Panc1 (cell line): ENCODE results near the gene C17orf67. TPM values are rescaled to one million over a fixed set of nuclear protein-coding genes. Genes with fewer than 3 reads are reported as not detected.

Source experiments
- ATAC-seq: fragments of 200-7000 bp; cut with Tn5 transposase; 2 replicates; pipeline ENCODE4 v1.9.1; 2020; ENCODE audit warnings: mild to moderate bottlenecking, moderate library complexity
- BruUV-seq: library from RNA; stranded (reverse); fragments of 400-500 nt; replicated peaks from 2 replicates; lab custom pipeline; 2021; lab: Mats Ljungman, UMichigan
- CTCF ChIA-PET: fragments of 300-600 bp; sonication (Branson Sonifier 250); formaldehyde crosslinking; loops from one replicate; lab custom pipeline; 2022; ENCODE audit warnings: antibody characterized with exemption; lab: Charles Lee
- POLR2A ChIA-PET: fragments of 300-600 bp; sonication (Branson Sonifier 250); formaldehyde crosslinking; loops from one replicate; lab custom pipeline; 2022; ENCODE audit warnings: antibody characterized with exemption; lab: Charles Lee
- DNase-seq: peaks from one replicate; pipeline ENCODE4 v3.0.0-alpha.2; 2010; ENCODE audit warnings: low read depth, low spot score
- H3K27ac ChIP-seq: 2 replicates; pipeline ENCODE4 v1.5.1; 2011; ENCODE audit warnings: mild to moderate bottlenecking, low read length, inconsistent platforms
- H3K27me3 ChIP-seq: fragments of 200-500 bp; sonication (Bioruptor generic); 2 replicates; pipeline ENCODE4 v1.6.0; 2014; ENCODE audit warnings: low read length, inconsistent platforms; ENCODE audit not compliant: control insufficient read depth, insufficient read depth
- H3K36me3 ChIP-seq: fragments of 200-500 bp; sonication (Bioruptor generic); 2 replicates; pipeline ENCODE4 v1.5.1; 2014; ENCODE audit warnings: inconsistent platforms, mild to moderate bottlenecking, low read length, moderate library complexity; ENCODE audit not compliant: control insufficient read depth, insufficient read depth
- H3K4me1 ChIP-seq: 2 replicates; pipeline ENCODE4 v1.5.1; 2011; ENCODE audit warnings: inconsistent platforms, mild to moderate bottlenecking, low read length, moderate library complexity; ENCODE audit not compliant: control insufficient read depth, insufficient read depth
- H3K4me3 ChIP-seq, 2 experiments: 2 replicates each; pipeline ENCODE4 v1.5.1; 2011 to 2012; ENCODE audit warnings: low read depth in 2 of 2, low read length in 2 of 2, mild to moderate bottlenecking in 2 of 2, inconsistent platforms in 1 of 2, moderate library complexity in 1 of 2
- H3K9me3 ChIP-seq: fragments of 200-500 bp; sonication (Bioruptor generic); 2 replicates; pipeline ENCODE4 v1.5.1; 2014; ENCODE audit warnings: low read depth, mild to moderate bottlenecking, inconsistent platforms, low read length, moderate library complexity; ENCODE audit not compliant: control insufficient read depth, insufficient read depth
- CTCF ChIP-seq: fragments of 450-650 bp; IDR thresholded peaks from 2 replicates; pipeline ENCODE4 v1.5.1; 2017; ENCODE audit warnings: mild to moderate bottlenecking
- POLR2AphosphoS5 ChIP-seq: IDR thresholded peaks from 2 replicates; pipeline ENCODE4 v1.6.1; 2012; ENCODE audit warnings: mild to moderate bottlenecking, low read depth, low read length, moderate library complexity
- REST ChIP-seq, 2 experiments: IDR thresholded peaks; 2 replicates each; pipeline ENCODE4 v1.6.1; 2011 to 2012; ENCODE audit warnings: low read depth in 2 of 2, control low read depth in 1 of 2, low read length in 1 of 2, mild to moderate bottlenecking in 1 of 2, moderate library complexity in 1 of 2; ENCODE audit not compliant: insufficient read depth in 1 of 2
- SIN3A ChIP-seq: IDR thresholded peaks from 2 replicates; pipeline ENCODE4 v1.6.1; 2012; ENCODE audit warnings: low read depth, mild to moderate bottlenecking, low read length, moderate library complexity, borderline replicate concordance; ENCODE audit not compliant: insufficient read depth
- TCF7L2 ChIP-seq: IDR thresholded peaks from 2 replicates; pipeline ENCODE4 v1.6.1; 2011; ENCODE audit warnings: mild to moderate bottlenecking, low read depth, low read length, inconsistent platforms
- in situ Hi-C: cut with HindIII; loops from 2 replicates; pipeline ENCODE4 v1.10.0; 2016; ENCODE audit warnings: low sequenced_read_pairs, low pct_unique_long_range_greater_than_20kb
- intact Hi-C: fragments of 100-400 bp; cut with micrococcal nuclease; formaldehyde crosslinking; loops from one replicate; pipeline ENCODE4 v1.10.0; 2022; ENCODE audit not compliant: unreplicated experiment
- total RNA-seq: library from RNA; stranded (reverse); gene quantifications from one replicate; pipeline ENCODE4 v1.2.1, GENCODE V29; 2021; ENCODE audit not compliant: unreplicated experiment

Gene C17orf67
- total RNA-seq, 1 experiment from 2014 or later, result 3.4 TPM

GRCh38 chr17:56771975-56772374 is 61.7 kb downstream of the C17orf67 start:
- no peaks in the 10 kb centered on the region for H3K9me3 ChIP-seq
- ChIA-PET CTCF (interaction anchor here (0.6 to 0.9 kb wide), 2 partner anchors 8 to 179 kb away, joined by 3 read pairs; no protein-coding TSS in a partner anchor), POLR2A (no interaction called here)
- ATAC-seq, result no peak
- no peak overlapping the region for H3K27ac ChIP-seq
- DNase-seq, result no peak
- no peak overlapping the region for H3K4me3 ChIP-seq
- no peak for TF ChIP-seq TCF7L2
- no peak for TF ChIP-seq SIN3A
- no peak for TF ChIP-seq REST (IDR thresholded peaks at IDR 0.05; ENCODE audit: insufficient read depth in 1 of 2, low read depth in 2 of 2, low read length in 1 of 2)
- no peak for TF ChIP-seq POLR2AphosphoS5
- TF ChIP-seq CTCF, result no peak
- no peaks in the 10 kb centered on the region for H3K27me3 ChIP-seq
- H3K36me3 ChIP-seq, result no peaks in the 10 kb centered on the region
- in situ Hi-C loops, result no loop called here
- intact Hi-C loops, result loop anchor here (10.0 kb wide), 1 partner anchor 87 kb away; no protein-coding TSS in a partner anchor
- no TSS peak for BruUV-seq
- no peaks in the 10 kb centered on the region for H3K4me1 ChIP-seq

- H3K9me3 ChIP-seq, result no peaks in the 10 kb centered on the region
- TF ChIP-seq REST (IDR thresholded peaks at IDR 0.05; ENCODE audit: insufficient read depth in 1 of 2, low read depth in 2 of 2, low read length in 1 of 2) (no peak), TCF7L2 (no peak), SIN3A (no peak), CTCF (no peak), POLR2AphosphoS5 (no peak)
- BruUV-seq, result no TSS peak
- H3K36me3 ChIP-seq, result no peaks in the 10 kb centered on the region
- H3K4me1 ChIP-seq, result no peaks in the 10 kb centered on the region
- H3K27me3 ChIP-seq, result no peaks in the 10 kb centered on the region
- DNase-seq (no peak), ATAC-seq (no peak)
- H3K27ac ChIP-seq, result no peak overlapping the region
- no peak overlapping the region for H3K4me3 ChIP-seq
- intact Hi-C loops, result loop anchor here (10.0 kb wide), 1 partner anchor 87 kb away; no protein-coding TSS in a partner anchor
- in situ Hi-C loops, result no loop called here
- ChIA-PET CTCF (interaction anchor here (0.6 to 0.9 kb wide), 2 partner anchors 8 to 179 kb away, joined by 3 read pairs; no protein-coding TSS in a partner anchor), POLR2A (no interaction called here)
These were observed 62.2 kb downstream of the C17orf67 start for GRCh38 chr17:56771563-56771962.
